GDM1 (cell line): Measurements from ENCODE around the gene MYH11.
"Not testable (repeated sequence)": the region's sequence is repeated elsewhere in the genome, so short reads cannot be mapped to it uniquely, and the experiment has no call there.

Experiments
- DNase-seq: peaks from one replicate; lab custom pipeline; 2025; lab: John Stamatoyannopoulos, UW

MYH11 gene

DNA sequence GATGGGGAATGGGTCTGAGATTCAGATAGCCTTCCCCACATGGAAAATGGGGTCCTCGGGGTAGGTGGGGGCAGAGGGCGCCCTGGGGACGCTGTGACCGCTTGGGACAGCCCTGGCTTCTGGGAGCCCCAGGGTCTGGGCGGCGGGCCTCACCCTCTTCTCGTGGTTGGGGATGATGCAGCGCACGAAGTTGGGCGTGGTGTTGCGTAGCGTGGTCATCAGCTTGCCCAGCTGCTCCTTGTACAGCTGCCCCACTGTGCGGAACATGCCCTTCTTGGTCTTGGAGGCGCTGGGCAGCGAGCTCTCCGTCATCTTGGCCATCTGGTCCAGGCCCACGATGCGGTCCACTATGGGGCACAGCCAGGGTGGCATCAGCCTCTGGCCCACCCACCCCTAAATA is 106.8 kb downstream of the MYH11 start:
- DNase-seq: no peak

DNA sequence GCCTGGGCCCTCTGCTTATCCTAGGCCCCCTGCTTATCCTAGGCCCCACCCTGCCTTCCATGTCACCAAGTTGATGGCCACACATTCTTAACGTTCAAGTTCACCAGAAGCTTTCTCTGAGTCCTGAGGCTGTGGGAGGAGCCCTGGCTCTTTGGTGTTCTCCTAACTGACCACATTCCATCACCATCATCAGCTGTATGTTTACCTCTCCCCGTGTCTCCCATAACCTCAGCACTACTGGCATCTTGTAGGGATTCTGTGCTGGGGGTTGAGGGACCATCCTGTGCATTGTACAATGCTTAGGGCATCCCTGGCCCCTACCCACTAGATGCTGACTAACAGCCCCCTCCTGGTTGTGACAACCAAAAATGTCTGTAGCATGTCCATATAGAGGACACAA is 107.5 kb downstream of the MYH11 start:
- DNase-seq: no peak

DNA sequence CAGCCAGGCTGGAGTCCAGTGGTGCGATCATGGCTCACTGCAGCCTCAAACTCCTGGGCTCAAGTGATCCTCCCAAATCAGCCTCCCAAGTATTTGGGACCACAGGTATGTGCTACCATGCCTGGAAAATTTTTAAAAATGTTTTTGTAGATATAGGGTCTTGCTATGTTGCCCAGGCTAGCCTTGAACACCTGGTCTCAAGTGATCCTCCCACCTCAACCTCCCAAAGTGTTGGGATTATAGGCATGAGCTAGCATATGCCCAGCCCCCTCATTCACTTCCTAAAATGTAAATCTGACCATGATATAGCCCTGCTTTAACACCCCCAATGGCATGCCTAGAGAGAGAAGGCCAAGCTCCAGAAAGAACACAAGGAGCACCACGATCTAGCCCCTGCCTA is 108.2 kb downstream of the MYH11 start:
- DNase-seq: no peak

DNA sequence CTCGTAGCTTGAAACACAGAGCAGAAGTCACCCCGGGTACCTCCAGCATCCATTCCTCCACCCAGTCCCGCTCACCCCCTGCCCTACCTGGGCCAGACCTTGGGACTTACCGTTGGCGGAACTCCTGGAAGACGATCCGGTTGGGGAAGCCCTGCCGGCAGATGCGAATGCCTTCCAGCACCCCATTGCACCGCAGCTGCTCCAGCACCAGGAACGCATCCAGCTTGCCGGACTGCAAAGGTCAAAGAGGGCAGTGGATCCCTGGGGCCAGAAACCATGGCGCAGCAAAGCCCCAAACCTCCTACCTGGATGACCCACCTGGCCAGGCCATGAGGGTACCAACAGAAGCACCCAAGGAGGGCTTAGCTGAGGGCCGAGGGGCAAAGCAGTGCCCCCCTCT is 108.9 kb downstream of the MYH11 start:
- no peak for DNase-seq

DNA sequence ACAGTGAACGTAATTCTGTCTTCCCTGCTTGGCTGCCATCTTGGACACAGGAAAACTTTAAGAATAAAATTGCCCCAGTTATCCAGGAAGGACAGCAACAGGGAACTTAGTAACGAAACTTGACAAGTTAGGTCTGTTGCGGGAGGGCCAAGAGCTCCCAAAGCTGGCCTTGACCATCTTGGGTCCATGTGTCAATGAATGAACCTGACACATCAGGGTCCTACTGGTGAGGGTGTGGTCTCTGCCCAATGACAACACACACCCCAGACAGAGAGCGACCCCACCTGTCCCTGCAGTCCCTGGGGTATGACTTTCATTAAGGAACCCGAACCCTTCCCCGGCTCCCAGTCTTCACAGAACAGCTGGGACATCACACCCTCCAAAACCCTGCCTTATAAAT is 110.5 kb downstream of the MYH11 start:
- DNase-seq: no peak

DNA sequence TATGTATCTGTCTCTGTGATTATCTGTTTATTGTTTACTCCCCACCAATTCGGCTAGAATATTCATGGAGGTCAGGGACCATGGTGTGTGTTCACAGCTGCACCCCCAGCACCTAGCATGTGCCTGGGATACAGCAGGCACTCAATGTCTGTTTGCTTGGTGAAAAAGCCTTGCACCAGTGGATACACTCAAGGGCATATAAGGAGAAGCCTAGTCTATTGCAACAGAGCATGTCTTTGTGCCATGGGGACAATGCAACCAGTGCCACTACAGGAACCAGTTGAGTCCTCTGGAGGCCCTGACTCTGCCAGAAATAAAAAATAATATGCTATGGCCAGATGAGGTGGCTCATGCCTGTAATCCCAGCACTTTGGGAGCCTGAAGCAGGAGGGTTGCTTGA is 113.2 kb downstream of the MYH11 start:
- DNase-seq: no peak

DNA sequence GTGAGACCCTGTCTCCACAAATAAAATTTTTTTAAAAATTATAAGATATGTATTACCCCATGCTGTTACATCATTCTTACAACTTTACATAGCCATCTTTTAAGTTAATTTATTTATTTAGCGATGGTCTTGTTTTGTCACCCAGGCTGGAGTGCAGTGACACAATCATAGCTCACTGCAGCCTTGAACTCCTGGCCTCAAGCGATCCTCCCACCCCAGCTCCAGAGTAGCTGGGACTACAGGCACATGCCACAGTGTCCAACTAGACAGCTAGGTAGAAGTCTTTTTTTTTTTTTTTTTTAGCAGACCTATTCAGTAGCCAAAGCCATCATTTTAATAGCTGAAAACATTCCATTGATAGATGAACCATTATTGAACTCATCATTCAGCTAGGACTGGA is 114.1 kb downstream of the MYH11 start:
- DNase-seq: no peak

DNA sequence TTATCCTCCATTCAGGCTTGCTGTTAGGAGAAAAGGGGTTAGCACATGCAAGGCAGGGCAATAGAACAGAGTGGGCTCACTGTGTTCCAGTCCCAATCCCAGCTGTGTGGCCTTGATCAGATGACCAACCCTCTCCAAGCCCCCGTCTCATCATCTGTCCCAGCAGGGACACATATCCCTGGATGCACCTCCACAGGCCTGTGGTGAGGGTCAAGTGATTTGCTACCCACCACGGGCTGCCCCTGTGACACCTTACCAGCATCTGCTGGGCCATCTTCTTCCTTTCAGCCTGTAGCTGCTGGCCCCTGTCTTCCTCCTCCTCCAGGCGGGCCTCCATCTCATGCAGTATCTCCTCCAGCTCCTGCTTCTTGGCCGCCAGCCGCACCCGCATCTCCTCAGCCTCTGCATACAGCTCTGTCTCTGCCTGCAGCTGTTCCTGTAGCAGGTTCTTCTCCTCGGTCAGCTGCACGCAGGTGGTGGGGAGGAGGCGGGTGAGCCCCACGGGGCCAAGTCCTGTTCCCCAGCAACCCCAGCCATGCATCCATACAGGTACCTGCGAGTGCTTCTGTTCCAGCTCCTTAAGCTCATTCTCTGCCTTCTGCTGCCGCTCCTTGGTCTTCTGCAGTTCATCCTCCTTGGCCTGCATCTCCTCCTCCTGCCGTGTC is 115.5 kb downstream of the MYH11 start:
- DNase-seq: no peak

DNA sequence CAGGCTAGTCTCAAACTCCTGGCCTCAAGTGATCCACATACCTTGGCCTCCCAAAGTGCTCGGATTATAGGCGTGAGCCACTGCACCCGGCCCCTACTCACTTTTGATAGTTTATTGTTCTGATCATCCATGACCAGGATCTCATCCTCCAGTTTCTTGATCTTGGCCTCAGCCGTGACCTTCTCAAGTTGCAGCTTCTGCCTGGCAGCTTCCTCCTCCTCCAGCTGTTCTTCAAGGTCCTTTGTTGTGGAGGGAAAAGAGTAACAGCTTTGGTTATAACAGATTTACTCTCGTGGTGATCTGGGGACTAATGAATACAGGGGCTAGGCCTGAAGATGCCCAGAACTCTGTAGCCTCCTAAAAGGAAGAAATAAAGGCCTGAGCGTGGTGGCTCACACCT is 116.9 kb downstream of the MYH11 start:
- DNase-seq: no peak

DNA sequence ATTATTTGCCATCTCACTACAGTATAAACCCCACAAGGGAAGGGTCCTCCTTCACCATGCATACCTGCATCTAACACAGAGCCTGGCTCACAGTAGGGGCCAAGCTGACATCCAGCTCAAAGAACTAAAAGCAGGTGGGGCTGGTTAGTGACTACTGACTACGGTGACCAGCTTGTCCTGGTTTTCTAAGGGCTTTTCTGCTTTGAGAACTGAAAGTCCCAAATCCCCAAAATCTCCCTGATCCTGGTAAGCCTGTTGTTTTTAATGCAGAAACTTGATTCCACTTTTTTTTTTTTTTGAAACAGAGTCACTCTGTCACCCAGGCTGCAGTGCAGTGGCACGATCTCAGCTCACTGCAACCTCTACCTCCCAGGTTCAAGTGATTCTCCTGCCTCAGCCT is 117.4 kb downstream of the MYH11 start:
- DNase-seq: no peak

DNA sequence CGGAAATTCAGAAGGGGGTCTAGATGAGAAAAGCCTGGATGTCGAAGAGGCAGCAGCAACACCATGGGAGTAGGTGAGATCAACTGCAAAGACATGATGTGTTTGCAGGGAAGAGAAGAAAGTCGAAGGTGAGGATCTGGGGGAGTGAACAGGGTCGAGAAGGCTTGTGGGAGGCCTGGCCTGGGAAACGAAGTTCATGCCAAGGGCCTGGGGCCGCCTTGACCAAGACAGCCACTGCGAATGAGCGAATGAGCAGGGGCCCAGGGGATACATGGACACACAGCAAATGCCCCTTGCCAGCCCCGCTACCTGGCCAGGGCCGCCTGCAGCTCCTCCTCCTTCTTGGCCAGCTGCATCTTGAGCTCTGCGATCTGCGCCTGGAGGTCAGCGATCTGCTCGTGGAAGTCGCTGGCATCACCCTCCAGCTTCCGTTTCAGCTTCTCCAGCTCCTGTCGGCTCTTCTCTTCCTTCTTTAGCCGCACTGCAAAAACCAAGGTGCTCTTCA is 119.6 kb downstream of the MYH11 start:
- DNase-seq: no peak

DNA sequence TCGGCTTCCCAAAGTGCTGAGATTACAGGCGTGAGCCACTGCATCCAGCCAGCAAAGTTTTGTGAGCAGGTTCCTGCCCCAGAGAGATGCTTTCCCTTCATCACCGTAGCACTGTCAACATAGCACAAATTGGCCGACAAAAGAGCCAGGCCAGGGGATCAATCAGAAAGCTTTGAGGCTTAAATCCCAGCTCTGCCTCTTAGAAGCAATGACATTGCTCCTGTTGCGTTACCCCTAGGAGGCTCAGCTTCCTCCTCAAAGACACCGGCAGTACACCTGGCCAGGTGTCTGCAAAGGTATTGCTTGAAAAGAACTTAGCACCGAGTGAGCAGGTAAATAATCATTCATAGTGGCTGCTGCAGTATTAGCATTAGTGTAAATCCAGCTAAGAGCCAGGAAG is 120.3 kb downstream of the MYH11 start:
- no peak for DNase-seq

DNA sequence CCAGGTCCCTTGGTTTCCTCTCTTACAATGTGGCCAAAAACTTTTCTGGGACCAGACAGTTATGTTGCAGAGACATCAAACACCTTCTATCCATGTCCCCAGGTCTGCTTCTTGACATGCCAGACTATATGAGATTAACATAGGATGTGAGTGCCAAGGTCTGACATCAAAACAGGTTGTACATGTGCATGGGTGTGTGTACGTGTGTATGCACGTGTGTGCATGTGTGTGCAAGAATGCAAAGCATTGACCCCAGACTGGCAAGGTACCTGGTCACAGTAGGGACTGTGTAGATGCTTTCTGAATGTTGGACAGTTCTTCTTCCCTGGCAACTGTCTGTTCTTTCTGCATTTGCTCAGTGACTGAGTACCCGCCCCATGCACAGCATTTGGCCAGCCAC is 121.2 kb downstream of the MYH11 start:
- DNase-seq: no peak

DNA sequence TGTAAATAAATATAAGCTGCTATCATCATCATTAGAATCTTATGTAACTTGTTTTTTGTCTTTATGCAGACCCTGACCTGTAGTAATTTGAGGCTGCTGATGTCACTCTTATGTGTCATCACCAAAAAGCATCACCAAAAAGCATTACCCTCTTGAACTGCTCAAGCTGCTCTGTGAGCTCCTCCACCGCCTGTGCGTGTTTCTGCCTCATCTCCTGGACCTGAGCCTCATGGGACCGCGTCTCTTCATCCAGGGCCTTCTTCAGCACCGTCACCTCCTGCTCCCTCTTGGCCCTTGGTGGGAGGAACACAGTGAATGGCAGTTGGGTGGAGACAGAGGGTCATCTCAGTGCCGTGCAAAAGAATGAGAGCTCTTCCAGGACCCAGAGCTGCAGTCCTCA is 124.4 kb downstream of the MYH11 start:
- no peak for DNase-seq

DNA sequence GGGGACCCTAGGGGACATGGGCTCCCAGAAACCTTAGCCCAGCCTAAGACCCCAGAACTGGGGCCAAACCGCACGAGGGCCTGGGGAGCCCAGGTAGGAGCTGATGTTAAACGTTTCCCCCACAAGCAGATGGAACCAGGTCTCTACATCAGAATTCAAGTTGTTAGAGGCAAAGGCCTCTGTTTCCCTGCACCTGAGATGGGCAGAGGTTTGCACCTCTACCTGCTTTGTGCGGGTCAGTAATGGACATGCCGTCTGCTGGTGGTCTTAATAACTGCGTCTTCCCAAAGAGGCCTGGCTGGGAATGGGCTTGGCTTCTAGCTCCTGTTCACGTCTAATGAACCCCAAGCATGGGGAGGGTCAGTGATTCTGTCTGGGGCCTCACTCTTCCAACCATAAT is 127.7 kb downstream of the MYH11 start:
- DNase-seq: no peak

DNA sequence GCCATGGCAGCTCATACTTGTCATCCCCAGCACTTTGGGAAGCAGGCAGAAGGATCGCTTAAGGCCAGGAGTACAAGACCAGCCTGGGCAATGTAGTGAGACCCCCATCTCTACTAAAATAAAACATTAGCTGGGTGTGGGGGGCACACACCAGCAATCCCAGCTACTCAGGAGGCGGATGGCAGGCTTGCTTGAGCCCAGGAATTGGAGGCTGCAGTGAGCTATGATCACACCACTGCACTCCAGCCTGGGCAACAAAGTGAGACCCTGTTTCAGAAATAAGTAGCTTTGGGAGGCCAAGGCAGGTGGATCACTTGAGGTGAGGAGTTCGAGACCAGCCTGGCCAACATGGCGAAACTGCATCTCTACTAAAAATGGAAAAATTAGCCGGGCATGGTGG is 129.1 kb downstream of the MYH11 start:
- DNase-seq: not testable (repeated sequence)

DNA sequence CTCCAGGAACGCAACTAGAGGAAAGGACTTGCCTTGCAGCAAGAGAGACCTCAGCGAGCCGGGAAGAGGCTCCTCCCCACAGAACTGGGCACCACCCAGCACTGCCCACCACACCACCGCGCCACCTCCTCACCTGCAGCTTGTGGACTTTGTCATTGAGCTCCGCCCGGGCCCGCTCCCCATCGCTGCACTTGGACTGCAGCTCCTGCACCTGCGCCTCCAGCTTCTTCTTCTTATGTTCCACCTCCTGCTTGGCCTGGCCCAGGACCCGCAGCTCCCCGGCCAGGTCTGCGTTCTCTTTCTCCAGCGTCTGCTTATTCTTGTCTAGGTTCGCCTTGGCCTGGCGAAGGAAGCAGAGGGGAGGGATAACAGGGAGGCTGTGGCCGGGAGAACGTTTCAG is 130.1 kb downstream of the MYH11 start:
- no peak for DNase-seq

DNA sequence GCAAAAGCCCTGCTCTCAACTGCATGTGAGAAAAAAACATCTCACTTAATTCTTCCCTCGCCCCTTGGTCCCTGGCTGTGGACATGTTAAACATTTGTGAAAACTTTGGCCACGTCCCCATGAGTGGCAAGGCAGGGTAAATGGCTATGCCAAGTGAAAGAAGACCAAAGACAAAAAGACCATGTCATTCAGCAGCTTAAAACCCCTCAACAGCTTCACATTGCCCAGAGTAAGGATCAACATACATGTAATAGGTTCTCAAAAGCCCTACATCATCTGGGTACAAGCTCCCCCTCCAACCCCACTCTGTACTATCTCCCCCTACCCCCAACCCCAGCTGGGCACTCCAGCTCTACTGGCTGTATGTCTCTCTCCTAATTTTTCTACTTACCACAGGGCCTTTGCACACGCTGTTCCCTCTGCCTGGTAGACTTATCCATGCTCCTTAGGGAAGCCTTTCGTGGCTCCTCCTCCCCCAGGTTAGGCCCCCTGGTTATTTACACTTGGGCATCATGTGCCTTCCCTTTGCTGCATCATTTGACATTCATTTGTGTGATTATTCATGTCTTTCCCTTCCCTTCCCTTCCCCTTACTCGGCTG is 131.1 kb downstream of the MYH11 start:
- DNase-seq: no peak

DNA sequence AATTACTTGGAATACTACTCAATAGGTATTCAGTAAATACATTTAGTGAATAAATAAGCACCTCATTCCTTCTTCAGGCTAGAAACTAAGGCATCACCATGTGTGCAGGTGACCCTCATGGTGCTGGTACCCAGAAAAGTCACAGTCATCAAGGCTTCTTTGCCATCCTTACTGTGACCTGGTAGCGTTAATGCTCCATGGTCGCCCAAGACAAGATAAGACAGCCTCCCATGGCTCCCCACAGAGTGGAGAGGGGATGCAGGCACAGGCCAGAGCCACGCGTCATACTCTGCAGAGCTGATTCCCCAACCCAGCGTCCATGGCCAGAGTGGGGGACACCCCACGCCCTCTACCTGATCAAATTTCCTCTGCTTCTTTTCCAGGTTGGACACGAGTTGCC is 133.0 kb downstream of the MYH11 start:
- DNase-seq: no peak

DNA sequence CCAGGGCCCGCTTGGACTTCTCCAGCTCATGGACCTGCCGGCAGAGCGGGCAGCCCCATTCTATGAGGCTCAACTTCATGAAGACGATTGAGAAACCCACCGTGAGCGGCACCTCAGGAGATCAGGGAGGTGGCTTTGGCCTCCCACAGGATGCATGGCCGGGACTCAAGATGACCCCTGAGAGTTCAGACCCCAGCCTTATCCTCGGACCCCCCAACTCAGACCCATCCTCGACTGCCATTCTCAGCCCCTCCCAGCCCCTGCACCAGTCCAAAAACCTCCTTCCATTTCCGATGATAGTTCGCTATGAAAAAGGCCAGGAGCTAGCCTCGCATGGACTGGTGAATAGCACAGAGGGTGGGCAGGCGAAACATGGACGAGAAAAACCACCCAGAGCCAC is 135.8 kb downstream of the MYH11 start:
- no peak for DNase-seq

DNA sequence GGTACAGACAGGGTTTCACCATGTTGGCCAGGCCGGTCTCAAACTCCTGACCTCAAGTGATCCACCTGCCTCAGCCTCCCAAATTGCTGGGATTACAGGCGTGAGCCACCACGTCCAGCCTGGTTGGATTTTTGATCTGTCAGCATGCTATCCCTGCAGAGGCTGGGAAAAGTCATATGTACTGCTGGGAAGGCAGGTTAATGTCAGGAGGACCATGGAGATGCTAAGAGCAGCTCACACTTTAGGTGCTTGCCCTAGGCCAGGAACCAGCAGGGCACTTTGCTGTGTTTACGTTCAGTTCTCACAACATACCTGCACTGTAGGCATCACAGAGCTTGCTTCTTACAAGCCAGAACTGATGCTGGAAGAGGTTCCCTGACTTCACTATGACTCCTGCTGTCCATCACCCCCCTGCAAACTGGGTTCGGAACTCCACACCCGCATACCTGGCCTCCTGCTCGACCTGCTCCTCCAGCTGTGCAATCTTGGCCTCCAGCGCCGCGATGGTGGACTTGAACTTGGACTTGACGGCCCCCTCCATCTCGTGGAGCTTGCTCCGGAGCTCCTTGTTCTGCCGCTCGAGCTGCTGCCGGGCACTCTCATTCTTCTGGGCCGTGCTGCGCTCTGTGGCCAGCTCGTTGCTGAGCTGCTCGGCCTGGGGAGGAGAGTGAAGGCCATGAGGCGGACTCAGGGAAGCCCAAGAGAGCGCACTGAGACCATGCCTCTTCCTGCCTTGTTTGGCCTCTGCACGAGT is 140.0 kb downstream of the MYH11 start:
- no peak for DNase-seq

DNA sequence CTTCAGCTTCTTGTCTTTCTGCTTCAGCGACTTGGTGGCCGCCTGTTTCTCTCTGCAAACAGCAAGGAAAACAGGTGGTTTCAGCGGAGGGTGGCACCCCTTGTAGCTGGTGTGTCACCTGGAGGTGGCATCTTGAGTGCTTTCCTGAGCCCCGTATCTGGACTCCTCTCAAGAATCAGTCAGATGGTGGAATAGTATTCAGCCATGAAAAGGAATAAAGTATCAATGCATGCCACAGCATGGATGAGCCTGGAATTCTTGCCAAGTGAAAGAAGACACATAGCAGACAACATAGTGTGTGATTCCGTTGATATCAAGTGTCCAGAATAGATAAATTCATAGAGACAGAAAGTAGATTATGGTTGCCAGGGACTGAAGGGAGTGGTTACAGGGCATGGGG is 141.6 kb downstream of the MYH11 start:
- no peak for DNase-seq

DNA sequence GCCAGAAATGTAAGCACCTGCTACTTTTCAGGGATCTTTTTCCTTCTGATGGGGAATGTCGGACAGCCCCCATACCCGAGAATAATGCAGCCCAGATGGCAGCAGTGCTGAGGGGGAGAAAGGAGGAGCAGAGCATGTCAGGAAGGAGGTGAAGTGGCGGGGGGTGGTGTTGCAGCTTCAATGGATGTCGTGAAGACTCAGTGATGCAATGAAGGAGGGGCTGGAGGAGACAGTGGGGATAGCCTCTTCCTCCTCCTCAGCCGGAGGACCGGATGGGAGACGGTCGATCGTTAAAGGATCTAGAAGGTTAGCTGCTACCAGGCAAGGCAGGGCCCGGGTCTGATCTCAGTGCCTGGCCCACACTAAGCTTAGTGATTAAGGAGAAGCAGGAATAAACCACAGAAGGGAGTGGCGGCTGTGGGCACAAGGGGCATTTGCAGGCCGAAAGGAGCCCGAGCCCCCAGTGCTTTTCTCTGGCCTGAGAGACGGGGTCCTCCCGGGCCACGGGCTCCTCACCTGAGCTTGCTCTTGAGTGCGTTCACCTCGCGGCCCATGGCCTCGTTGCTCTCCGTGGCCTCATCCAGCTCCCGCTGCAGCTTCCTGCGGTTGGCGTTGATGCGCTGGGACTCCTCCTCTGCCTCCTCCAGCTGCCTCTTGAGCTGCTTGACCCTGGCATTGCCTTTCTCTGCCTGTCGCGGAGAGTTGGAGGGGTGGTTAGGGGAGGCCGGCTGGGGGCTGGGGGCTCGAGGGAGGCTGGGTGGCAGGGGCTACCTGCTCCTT is 142.2 kb downstream of the MYH11 start:
- DNase-seq: no peak
